Dedifferentiated amniotic fluid mesenchymal stem cell (primary cell): ENCODE data around the gene ZNF488.
A peak's percentile ranks its signal among the peaks of the same experiment; 100 is the strongest.
"Not testable (repeated sequence)": the region's sequence is repeated elsewhere in the genome, so short reads cannot be mapped to it uniquely, and the experiment has no call there.

Source experiments
- DNase-seq: peaks from one replicate; pipeline ENCODE4 v3.0.0-alpha.2; 2016; ENCODE audit errors: extremely low spot score

The ZNF488 gene, protein sequence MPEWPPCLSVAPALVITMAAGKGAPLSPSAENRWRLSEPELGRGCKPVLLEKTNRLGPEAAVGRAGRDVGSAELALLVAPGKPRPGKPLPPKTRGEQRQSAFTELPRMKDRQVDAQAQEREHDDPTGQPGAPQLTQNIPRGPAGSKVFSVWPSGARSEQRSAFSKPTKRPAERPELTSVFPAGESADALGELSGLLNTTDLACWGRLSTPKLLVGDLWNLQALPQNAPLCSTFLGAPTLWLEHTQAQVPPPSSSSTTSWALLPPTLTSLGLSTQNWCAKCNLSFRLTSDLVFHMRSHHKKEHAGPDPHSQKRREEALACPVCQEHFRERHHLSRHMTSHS

DNA sequence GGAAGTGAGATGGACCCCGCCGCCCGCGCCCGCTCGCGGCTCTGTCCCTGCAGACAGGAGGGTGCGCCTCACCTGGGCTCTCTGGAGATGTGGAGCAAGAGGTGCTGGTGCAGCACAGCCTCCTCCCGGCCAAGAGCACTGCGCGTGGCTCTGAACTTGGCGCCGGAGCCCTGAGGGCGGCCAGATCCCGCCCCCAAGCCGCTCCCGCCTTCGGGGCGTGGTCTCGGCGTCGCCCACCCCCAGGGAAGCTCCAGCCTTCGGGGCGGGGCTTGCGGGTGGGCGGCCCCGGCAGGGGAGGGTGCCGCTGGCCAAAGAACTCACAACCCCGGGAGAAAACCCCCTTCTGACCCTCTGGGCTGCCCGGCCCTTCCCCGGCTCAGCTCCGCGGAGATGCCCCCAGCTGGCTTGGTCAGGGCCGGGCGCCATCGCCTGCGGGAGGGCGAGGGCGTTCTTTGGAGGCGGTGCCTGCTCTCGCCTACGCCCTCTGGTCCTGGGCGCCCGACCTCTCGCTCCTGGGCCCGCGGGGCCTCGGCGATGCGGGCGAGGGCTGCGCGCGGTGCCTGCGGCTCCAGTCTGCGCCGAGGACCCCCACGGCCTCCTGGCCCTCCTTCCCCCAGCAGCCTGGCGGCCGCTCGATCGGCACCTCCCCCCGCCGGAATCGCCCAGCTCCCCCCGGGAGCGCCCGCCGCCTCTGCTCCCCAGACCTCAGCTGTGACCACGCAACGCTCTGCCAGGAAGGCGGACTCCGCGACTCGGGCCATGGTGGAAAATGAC, at the start of gene ZNF488:
TSS of gene ZNF488 (minus strand) at position 146 of the 774 bp plus-strand sequence. CDS start 15,464 bp downstream, outside the sequence.
- DNase-seq = peak; percentile 33

DNA sequence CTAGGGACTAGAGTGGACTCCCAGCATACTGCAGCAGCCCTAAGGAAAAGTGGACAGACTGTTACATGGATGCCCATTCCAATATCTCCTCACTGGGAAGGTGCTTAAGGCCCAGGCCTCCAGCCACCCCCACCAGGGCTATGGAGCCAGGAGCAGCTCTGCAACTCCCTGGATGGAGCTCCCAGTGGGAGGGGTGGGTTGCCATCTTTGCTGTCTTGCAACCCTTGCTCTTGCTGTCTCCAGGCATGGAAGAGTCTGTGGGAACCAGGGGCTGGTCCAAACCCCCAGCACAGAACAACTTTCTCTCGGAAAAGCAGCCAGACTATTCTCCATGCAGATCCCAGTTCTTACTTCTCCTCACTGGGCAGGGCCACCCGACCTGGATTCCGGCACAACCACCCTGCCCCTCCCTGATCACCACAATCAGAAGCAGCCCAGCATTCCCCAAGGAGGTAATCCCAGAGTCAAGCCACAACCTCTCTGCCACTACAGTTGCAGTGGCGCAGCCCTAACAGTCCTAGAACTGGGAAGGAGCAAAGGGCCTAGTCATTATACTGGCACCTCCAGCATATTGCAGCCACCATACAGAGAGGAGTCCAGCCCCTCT, 41.8 kb upstream of the ZNF488 start:
- no peak for DNase-seq

DNA sequence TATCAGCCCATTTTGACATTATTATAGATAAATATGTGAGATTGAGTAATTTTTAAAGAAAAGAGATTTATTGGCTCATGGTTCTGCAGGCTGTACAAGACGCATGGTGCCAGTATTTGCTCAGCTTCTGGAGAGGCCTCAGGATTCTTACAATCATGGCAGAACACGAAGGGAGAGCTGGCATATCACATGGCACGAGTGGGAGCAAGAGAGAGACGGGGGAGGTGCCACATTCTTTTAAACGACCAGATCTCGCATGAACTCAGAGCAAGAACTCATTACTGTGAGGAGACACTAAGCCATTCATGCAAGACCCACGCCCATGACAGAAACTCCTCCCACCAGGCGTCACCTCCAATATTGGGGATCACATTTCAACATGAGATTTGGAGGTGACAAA, 40.1 kb upstream of the ZNF488 start:
- DNase-seq = no peak

DNA sequence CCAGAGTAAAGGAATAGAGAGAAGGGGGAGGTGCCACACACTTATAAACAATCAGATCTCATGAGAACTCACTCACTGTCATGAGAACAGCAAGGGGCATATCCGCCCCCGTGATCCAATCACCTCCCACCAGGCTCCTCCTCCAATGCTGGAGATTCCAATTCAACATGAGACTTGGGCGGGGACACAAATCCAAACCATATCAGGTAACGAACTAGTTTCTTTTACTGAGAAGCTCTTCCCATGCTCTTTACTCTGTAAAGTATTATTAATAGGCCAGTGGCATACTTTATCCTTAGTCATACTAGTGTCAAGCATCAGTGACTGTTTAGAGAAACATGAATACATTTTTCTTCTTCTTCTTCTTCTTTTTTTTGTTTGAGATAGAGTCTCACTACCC, 39.4 kb upstream of the ZNF488 start:
- DNase-seq = no peak

DNA sequence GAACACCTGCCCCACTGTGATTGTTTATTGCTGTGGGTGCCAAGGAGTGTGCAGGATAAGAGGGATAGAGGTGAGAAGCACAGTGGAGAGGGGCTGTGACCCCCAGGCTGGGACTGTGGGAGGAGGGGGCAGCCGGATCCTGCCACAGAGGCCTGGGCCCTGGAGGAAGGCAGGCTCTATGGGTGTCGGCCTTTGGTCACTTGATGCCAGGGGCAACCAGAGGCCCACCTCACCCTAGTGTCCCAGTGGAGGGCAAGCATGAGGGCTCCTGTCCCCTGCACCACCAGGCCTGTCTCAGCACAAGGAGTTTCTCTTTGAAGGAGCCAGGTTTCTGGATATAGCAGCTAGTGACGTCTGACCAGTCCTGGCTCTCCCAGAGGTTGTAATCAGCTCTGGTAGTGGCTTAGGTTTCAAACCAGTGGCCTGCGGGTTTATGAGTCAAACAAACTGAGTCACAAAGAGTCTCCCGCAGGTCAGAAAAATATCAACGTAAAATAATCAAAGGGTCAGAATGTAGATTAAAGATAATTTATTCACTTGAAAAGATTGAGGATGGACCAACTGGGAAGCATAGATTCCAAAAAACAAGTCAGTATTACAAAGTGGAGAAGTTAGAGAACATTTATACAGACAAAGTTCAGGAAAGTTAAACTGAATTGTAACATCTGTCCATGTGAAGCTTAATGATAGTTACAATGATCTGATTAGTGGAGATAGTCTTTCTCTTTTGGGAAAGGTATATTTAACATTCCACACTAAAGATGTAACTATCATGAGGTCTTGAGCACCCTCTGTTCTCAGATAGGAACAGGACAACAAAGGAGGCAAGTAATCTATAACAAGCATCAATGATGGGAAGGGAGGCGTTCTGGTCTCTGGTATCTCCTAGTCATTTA, 37.2 kb upstream of the ZNF488 start:
- peak; percentile 50 for DNase-seq

DNA sequence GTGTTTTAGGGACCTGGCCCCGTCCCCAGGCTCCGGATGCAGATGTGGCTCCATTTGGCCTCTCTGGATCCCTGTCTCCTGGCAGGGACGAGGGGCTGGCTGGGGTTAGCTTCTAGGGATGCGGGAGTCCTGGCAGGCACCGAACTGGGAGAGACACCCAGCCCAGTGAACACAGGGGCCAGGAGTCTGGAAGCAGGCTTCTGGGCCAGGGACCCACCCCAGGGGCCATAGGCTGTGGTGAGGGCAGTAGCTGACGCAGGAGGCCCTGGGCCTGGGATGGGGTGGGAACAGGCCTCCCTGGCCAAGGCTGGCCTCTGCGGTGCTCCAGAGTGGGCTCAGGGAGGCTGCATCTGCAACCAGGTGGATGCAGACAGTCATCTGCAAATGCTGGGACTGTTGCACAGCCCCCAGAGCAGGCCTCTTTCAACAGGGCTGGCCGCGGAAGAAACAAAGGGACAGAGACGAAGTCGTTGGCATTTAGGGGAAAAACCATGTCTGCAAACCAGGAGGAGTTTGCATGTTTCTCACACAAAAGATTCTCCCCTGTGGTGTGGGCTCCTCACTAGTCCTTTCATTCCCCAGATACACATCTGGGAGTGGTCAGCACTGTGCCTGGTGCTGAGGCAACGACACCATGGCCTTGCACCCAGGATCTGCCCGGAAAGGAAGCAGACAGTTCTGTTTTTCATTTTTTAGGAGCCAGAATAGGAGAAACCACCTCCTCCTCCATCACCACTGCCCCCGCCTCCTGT, 36.4 kb upstream of the ZNF488 start:
- no peak for DNase-seq

DNA sequence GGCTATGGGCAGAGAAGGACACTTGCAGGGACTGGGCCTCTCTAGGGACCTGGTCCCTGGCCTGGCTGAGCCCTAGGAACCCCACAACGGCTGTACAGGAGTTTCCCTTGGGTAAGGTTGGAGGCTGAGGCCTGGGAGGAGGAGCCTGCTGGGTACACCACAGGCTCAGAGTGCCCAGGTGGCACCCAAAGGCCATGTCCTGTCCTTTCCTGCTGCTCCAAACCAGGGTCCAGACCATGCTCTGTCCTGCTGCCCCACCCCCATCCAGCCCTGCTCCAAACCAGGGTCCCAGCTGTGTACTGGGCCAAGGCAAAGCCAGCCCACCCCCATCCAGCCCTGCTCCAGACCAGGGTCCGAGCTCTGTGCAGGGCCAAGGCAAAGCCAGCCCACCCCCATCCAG, 35.3 kb upstream of the ZNF488 start:
- no peak for DNase-seq

DNA sequence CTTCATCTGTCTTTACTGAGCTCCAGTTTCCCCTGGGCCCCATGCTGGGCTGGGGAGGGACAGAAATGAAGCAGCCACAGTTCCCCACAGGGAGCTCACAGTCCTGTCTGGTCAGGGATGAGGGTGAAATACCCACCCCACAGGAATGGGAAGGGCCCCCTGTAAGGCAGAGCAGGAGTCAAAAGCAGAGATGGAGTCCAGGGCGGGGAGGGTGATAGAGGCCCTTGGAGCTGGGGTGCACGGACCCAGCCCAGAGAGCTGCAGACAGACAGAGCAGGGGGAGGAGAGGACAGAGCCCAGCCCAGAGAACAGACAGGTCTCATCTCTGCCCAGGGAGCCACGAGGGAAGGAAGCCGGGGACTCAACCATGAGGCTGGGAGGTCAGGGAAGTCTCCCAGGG, 34.9 kb upstream of the ZNF488 start:
- DNase-seq = no peak

DNA sequence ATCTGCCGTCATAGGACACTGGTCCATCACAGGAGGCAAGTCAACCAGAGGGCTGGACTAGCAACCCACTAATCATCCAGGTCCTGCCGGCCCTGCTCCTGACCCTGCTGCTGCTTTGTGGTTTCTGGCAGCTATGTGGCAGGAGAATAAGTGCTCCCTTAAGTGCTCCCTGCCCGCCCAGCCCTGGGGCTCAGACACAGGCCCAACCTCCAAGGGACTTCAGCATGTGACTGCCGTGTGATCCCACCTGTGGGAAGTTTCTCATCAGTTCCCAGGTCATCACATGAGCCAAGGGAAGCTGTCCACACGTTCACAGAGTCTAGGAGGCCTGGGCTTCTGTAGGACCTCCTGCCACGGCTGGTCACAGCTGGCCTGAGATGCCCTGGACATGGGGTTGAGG, 34.2 kb upstream of the ZNF488 start:
- DNase-seq = no peak

DNA sequence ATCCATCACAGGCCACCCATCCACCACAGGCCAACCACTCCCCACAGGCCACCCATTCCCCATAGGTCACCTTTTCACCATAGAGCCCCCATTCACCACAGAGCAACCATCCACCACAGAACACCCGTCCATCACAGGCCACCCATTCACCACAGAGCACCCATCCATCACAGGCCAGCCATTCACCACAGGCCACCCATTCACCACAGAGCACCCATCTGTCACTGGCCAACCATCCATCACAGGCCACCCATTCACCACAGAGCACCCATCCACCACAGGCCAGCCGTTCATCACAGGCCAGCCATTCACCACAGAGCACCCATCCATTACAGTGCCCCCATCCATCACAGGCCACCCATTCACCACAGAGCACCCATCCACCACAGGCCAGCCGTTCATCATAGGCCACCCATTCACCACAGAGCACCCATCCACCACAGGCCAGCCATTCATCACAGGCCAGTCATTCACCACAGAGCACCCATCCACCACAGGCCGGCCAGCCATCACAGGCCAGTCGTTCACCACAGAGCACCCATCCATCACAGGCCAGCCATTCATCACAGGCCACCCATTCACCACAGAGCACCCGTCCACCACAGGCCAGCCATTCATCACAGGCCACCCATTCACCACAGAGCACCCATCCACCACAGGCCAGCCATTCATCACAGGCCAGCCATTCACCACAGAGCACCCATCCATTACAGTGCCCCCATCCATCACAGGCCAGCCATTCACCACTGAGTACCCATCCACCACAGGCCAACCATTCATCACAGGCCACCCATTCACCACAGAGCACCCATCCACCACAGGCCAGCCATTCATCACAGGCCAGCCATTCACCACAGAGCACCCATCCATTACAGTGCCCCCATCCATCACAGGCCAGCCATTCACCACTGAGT, 32.5 kb upstream of the ZNF488 start:
- DNase-seq = not testable (repeated sequence)

DNA sequence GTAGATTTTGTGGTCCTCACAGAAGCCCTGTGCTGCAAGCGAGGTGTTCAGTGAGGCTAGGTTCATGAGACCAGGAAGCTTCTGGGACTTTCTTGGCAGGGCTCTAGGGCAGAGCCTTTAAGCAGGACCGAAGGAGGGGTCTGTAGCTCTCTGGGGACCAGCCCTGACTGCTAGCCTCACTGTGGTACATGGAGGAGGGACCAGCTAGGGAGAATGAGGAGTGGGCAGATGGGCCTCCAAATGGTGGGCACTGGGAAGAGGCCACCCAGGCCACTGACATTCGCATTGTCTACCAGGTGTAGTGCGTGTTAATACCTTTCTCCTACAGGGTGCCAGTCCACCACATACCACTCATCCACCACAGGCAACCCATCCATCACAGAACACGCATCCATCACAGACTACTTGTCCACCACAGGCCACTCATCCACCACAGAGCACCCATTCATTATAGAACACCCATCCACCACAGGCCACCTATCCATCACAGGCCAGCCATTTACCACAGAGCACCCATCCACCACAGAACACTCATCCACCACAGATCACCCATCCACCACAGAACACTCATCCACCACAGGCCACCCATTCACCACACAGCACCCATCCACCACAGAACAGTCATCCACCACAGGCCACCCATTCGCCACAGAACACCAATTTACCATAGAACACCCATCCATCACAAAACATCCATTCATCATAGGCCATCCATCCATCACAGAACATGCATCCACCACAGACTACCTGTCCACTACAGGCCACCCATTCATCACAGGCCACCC, 31.6 kb upstream of the ZNF488 start:
- no peak for DNase-seq

DNA sequence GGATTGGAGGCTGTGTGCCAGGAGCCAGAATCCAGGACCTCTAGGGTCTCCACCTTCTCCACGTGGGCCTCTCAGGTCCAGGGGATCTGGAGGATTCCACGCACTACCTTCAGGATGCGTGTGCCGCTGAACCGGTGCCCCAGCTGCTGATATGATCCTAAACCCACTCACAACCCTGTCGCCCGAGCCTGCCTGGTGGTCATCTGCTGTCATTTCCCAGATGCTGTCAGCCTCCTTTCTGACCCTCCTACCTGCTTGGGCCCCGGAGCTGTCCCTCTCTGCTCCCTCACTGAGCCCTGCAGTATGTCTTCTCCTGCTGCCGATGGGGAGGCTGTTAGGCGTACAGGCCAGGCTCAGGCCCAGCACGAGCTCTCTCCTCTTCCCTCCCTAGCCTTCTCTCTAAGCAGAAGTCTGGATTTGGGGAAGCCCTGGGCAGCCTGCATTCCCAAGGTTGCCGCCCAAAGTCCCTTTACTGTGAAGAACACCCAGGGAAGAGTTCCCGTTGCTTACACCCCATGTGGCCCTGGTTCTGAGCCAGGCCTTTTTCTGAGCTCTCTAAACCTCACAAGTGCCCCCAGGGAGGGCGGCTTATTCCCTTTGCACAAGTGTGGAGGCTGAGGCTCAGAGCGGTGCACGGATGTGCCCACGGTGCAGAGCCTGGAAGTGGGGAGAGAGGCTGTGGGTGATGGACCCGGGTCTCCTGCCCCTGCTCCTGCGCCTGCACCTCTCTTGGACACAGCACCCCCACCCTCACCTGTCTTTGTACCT, 30.8 kb upstream of the ZNF488 start:
- DNase-seq = no peak

DNA sequence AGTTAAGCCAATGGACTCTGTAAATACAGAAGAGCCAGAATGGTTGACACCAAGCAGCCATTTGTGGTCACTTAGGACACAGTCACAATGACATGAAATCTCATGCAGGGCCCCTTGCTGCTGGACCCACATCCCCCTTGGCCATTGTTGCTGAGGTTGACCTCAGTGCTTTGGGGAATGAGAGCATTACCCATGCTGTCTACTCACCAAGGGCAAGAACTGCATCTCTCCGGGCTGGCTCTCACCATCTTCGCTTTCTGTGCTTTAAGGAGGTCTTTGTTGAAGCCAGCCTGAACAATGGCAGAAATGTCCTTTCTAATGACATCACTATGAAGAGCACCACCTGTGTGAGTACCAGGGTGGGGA, 30.1 kb upstream of the ZNF488 start:
- DNase-seq = no peak

DNA sequence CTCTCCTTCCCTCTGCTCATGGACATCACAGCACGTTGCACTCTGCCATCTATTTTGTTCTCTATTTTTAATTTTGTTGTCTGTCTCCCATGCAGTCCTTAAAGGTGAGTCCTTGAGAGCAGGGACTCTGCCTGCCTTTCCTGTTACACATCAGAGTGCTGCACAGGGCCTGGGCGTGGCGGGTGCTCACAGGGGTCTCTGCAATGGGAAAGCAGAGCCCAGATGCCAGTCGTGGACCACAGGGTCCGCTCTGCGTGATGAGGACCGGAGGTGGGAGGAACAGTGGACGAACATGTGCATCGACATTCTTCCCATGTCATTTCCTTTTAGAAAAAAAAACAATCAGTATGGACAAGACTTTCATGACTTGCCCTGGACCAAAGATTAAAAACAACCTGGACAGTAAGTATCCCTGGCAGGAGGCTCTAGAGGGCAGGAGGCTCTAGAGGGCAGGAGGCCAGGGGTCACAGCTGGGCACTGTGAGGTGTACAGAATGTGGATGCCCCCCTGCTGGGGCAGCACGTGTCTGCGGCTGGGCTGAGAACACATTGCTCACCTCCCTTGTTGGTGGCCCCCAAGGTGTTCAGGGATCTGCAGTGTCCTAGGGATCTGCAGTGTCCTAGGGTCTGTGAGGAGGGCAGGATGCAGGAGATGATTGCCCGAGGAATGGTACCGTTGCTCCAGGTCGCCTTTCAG, 29.6 kb upstream of the ZNF488 start:
- no peak for DNase-seq

DNA sequence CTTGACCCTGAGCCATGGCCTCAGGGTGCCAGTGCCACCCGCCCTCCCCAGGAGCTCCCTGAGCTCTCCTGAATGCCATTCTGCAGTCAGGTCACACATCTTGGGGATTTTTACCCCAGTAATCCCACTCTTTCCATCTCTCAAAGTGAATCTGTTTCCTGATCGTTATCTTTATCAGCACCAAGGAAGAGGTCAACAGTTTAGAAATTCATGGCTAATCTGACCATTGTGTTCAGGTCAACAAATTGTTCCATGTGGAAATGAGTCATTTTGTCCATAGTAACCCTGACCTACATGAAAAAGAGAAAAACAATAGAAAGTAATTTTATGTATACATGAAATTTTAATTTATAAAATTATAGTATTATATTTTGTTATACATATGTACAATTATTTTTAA, 28.8 kb upstream of the ZNF488 start:
- no peak for DNase-seq

DNA sequence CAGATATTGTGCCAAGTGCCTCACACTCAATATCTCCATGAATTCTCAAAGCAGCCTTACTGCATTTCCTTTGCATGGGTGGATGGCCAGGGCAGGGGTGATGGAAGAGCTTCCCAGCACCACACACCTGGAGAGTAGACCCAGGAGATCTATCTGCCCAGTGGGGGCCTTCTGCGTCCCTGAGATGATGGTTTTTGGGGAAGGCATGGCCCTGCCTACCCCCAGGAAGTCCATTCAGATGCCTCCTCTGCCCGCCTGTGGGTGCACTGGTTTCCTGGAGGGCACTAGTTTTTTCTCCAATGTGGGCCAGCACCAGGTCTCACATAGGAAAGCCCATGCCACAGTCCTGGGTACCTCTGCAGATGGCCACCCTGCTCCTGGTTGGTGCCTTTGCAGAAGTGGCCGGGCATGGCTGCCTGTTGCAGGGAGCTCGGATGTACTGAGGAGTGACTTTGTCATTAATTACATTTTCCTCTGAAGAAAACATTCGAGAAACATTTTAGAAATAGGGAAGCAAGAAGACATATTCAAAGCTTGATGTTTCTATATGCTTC, 28.2 kb upstream of the ZNF488 start:
- no peak for DNase-seq

DNA sequence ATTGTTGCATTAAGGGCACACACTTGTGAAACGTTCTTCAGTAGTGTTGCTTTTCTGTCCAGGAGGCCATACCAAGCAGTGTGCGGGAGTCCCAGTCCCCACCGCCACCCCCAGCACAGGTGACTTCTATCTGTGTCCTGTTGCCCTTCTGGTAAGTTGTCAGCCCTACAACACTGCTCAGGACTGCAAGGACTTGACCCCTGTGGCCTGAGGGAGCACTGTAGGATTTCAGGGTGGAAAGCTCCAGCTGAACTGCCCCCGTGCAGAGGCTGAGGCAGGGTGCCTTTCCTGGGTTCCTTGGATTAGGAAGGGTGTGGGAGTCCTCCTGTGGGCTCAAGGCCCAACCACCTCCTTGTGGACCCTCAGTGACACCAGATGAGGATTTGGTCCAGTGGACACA, 26.8 kb upstream of the ZNF488 start:
- no peak for DNase-seq

DNA sequence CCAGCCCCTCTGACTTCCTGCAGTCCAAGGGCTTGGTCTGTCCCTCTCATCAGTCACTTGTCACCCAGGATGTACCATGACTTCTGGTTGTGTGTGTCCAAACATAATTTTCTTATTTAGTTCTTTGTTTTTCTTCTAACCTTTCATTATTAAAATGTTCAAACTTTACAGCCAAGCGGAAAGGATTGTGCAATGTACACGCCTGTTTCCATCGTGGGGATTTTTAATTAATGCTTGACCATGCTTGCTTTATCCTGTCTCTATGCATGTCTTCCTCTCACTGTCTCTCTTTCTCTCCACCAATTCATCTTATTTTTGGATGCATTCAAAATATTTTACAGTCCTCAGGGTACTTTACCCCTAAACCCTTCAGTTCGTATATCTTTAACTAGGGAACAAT, 26.2 kb upstream of the ZNF488 start:
- no peak for DNase-seq
